ENCODE data around the gene IGFL3.
"Not testable (repeated sequence)": the region's sequence is repeated elsewhere in the genome, so short reads cannot be mapped to it uniquely, and the experiment has no call there.

The IGFL3 gene

DNA sequence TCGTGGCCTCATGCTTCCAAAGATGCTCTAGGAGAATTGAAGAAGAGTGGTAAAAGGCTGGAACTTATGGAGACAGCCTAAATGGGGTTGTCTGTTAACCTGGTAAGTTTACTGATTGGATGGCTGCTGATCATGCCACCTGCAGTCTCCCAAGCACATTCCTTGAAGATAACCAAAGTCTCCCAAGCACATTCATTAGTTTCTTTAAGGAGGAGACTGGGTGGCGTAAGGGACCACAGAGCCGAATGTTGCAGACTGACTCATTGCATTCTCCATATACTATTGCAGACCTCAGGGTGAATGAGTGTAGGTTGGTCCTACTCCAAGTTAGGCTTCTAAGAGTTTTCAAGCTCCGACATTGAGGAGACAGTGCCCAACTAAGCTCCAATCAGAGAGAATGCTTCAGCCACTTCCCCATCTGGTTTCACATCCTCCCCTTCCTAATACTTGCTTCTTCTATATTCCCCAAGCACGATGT is at the start of gene IGFL3:
Gene IGFL3 (minus strand): TSS at position 51 of the 478 bp plus-strand sequence. CDS start 39 bp downstream, at position 12.
- no peaks in the 10 kb centered on the region for H3K4me1 Mint-ChIP-seq
- H3K27ac Mint-ChIP-seq = no peak within 1 kb of the TSS
- H3K9me3 Mint-ChIP-seq = no peaks in the 10 kb centered on the region
- no peaks in the 10 kb centered on the region for H3K36me3 Mint-ChIP-seq
- H3K4me3 Mint-ChIP-seq = no peak within 1 kb of the TSS
- CTCF ChIA-PET = no interaction called here
- peaks cover 53% of the 10 kb centered on the region for H3K27me3 Mint-ChIP-seq
- DNase-seq = no peak

DNA sequence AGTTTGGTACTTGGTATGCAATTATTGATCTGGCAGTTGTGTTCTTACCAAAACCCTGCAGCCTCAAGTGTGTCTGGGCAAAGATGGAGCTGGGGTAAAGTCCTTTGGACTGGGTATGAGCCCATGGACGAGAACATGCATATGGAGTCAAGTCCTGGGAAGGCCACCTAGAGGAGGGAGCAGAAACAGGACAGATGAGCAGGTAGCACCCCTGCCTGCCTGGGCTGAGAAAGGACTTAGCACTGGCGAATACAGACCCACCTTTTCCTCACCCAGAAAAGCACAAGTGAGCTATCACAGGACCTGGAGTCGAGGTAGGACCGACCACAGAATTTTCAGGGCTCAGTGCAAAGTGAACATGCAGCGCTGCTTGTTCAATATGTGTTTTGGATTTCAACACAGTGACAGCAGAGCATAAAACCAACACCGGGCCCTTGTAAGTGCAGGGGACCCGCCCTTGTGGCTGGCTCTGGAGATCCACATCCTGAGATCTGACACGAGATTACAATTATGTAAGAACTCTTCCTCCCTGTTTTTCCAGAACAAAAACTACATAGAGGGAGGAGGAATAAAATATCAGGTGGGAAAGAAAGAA is 49.5 kb upstream of the IGFL3 start:
- Mint-ChIP-seq H3K27ac (no peak overlapping the region), H3K36me3 (no peaks in the 10 kb centered on the region)
- CTCF ChIA-PET = interaction anchor here (0.7 to 2.7 kb wide), 3 partner anchors 15 to 91 kb away, joined by 3 to 6 read pairs (median 3); no protein-coding TSS in a partner anchor

DNA sequence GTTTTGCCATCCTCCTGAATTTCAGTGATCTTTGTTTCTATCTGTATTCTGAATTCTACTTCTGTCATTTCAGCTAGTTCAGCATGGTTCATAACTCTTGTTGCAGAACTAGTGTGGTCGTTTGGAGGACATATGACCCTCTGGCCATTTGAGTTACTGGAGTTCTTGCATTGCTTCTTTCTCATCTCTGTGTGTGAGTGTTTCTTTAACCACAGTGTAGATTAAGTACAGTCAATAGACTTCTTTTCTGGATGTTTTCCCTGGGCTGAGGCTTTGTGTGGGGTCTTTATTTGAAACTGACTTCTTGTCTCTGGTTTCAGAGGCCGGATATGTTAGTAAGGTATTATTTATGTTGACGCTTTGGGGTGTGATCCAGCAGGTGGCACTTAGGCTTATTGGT is 38.2 kb upstream of the IGFL3 start:
- CTCF ChIA-PET = no interaction called here
- Mint-ChIP-seq H3K4me1 (no peaks in the 10 kb centered on the region), H3K36me3 (no peaks in the 10 kb centered on the region), H3K27ac (no peak overlapping the region), H3K27me3 (peaks cover 24% of the 10 kb centered on the region), H3K4me3 (no peak overlapping the region), H3K9me3 (peaks cover 15% of the 10 kb centered on the region)
- no peak for DNase-seq

More for the DNA sequence above, 49.5 kb upstream of the IGFL3 start:
- Mint-ChIP-seq H3K9me3 (no peaks in the 10 kb centered on the region), H3K4me3 (no peak overlapping the region), H3K4me1 (peaks cover 9% of the 10 kb centered on the region), H3K27me3 (peaks cover 41% of the 10 kb centered on the region)
- no peak for DNase-seq

DNA sequence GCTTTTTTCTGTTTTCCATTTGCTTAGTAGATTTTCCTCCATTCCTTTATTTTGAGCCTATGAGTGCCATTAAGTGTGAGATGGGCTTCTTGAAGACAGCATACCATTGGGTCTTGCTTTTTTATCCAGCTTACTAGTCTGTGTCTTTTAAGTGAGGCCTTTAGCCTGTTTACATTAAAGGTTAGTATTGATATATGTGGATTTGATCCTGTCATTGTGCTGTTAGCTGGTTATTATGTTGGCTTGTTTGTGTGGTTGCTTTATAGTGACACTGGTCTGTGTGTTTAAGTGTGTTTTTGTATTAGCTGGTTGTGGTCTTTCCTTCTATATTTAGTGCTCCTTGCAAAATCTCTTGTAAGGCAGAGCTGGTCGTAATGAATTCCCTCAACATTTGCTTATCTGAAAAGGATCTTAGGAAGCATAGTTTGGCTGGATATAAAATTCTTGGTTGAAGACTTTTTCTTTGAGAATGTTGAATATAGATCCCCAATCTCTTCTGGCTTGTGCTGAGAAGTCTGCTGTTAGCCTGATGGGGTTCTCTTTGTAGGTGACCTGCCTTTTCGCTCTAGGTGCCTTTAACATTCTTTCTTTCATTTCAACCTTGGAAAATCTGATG is 37.3 kb upstream of the IGFL3 start:
- DNase-seq, H3K4me3 Mint-ChIP-seq, H3K4me1 Mint-ChIP-seq, H3K27ac Mint-ChIP-seq, CTCF ChIA-PET, H3K36me3 Mint-ChIP-seq: not testable (repeated sequence)
- Mint-ChIP-seq H3K9me3 (peaks cover 15% of the 10 kb centered on the region), H3K27me3 (peaks cover 24% of the 10 kb centered on the region)

DNA sequence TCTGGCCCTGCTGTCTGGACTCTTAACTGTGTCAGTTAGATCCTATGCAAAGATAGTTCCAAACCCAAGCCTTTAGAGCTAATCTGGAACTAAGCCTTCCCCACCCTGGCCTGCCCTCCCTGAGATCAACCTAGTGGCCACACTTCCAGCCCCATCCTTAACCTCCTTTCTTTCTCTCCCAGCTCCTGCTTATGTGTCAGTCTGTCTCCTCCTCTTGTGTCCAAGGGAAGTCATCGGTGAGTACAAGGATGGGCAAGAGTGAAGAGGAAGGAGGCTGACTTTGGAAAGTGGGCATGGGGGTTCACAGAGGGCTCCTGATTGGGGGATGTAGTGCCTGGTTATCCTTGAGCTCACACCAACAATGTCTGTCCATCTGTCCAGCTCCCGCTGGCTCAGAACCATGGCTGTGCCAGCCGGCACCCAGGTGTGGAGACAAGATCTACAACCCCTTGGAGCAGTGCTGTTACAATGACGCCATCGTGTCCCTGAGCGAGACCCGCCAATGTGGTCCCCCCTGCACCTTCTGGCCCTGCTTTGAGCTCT is 35.8 kb upstream of the IGFL3 start:
- Mint-ChIP-seq H3K4me1 (no peaks in the 10 kb centered on the region), H3K9me3 (peaks cover 15% of the 10 kb centered on the region), H3K27me3 (peaks cover 24% of the 10 kb centered on the region), H3K36me3 (no peaks in the 10 kb centered on the region), H3K27ac (no peak overlapping the region), H3K4me3 (no peak overlapping the region)
- CTCF ChIA-PET = no interaction called here
- DNase-seq = no peak

- CTCF ChIA-PET = no interaction called here
- peaks cover 30% of the 10 kb centered on the region for H3K27me3 Mint-ChIP-seq
These were observed 35.1 kb upstream of the IGFL3 start for GRCh38 chr19:46159418-46160232.

GRCh38 chr19:46155237-46155636 is 30.7 kb upstream of the IGFL3 start:
- Mint-ChIP-seq H3K4me1 (no peaks in the 10 kb centered on the region), H3K4me3 (no peak overlapping the region), H3K36me3 (no peaks in the 10 kb centered on the region), H3K27me3 (peaks cover 29% of the 10 kb centered on the region), H3K27ac (no peak overlapping the region), H3K9me3 (no peaks in the 10 kb centered on the region)
- CTCF ChIA-PET = no interaction called here
- no peak for DNase-seq

More at GRCh38 chr19:46159418-46160232, 35.1 kb upstream of the IGFL3 start:
- DNase-seq = no peak
- no peak overlapping the region for H3K4me3 Mint-ChIP-seq
- H3K36me3 Mint-ChIP-seq = no peaks in the 10 kb centered on the region
- peaks cover 15% of the 10 kb centered on the region for H3K9me3 Mint-ChIP-seq
- H3K27ac Mint-ChIP-seq = no peak overlapping the region
- H3K4me1 Mint-ChIP-seq = no peaks in the 10 kb centered on the region

DNA sequence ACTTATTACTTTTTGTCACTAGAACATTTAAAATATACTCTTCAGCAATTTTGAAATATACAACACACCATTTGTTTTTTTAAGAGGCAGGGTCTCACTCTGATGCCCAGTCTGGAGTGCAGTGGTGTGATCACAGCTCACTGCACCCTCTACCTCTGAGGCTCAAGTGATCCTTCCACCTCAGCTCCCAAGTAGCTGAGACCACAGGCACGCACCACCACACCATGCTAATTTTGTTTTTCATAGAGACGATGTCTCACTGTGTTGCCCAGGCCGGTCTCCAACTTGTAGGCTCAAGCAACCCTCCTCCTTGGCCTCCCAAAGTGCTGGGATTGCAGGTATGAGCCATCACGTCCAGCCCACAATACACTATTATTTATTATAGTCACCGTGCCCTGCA is 26.1 kb upstream of the IGFL3 start:
- CTCF ChIA-PET = no interaction called here
- Mint-ChIP-seq H3K4me3 (no peak overlapping the region), H3K36me3 (no peaks in the 10 kb centered on the region)

DNA sequence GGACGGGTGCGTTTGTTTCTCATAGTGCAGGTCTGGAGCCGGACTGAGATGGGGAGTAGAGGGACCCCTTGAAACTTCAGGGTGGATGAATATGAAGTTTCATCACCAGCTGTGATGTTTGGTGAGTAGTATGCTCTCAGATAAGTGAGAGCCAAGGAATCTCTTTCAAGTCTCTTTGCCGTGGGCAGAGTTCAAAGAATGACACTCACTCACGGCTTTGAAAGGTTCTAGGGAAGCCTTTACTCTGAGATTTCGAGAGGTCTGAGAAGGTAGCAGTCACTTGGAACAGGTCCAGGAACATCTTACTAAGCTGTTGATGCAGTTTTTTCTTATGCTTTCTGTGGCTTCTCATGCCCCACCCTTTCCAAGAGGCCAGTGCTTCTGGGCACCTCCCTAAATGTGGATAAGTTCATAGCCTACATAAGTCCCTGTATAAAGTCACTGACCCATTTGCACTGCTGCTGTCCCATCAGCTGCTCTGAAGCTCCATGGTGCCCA is 23.4 kb upstream of the IGFL3 start, which contains the start of gene IGFL2:
Gene IGFL2 (plus strand): TSS at position 448 of the 498 bp plus-strand sequence. CDS start 41 bp downstream, at position 489.
- Mint-ChIP-seq H3K36me3 (no peaks in the 10 kb centered on the region), H3K27ac (no peak within 1 kb of the TSS), H3K27me3 (peaks cover 44% of the 10 kb centered on the region), H3K4me3 (no peak within 1 kb of the TSS), H3K4me1 (no peaks in the 10 kb centered on the region), H3K9me3 (no peaks in the 10 kb centered on the region)
- no peak for DNase-seq
- CTCF ChIA-PET = no interaction called here

More for the DNA sequence above, 26.1 kb upstream of the IGFL3 start:
- Mint-ChIP-seq H3K4me1 (no peaks in the 10 kb centered on the region), H3K9me3 (no peaks in the 10 kb centered on the region), H3K27ac (no peak overlapping the region), H3K27me3 (peaks cover 49% of the 10 kb centered on the region)
- no peak for DNase-seq

- H3K9me3 Mint-ChIP-seq = no peaks in the 10 kb centered on the region
- CTCF ChIA-PET = no interaction called here
- H3K36me3 Mint-ChIP-seq = no peaks in the 10 kb centered on the region
- no peak overlapping the region for H3K27ac Mint-ChIP-seq
- no peak overlapping the region for H3K4me3 Mint-ChIP-seq
- peaks cover 43% of the 10 kb centered on the region for H3K27me3 Mint-ChIP-seq
- no peaks in the 10 kb centered on the region for H3K4me1 Mint-ChIP-seq
- DNase-seq = no peak
These were observed 22.8 kb upstream of the IGFL3 start for GRCh38 chr19:46147166-46147740.

GRCh38 chr19:46144756-46145155 is 20.3 kb upstream of the IGFL3 start:
- no peaks in the 10 kb centered on the region for H3K36me3 Mint-ChIP-seq
- H3K4me3 Mint-ChIP-seq = no peak overlapping the region
- H3K9me3 Mint-ChIP-seq = no peaks in the 10 kb centered on the region
- no peak overlapping the region for H3K27ac Mint-ChIP-seq
- no peaks in the 10 kb centered on the region for H3K4me1 Mint-ChIP-seq
- peaks cover 42% of the 10 kb centered on the region for H3K27me3 Mint-ChIP-seq
- CTCF ChIA-PET = no interaction called here
- DNase-seq = no peak

DNA sequence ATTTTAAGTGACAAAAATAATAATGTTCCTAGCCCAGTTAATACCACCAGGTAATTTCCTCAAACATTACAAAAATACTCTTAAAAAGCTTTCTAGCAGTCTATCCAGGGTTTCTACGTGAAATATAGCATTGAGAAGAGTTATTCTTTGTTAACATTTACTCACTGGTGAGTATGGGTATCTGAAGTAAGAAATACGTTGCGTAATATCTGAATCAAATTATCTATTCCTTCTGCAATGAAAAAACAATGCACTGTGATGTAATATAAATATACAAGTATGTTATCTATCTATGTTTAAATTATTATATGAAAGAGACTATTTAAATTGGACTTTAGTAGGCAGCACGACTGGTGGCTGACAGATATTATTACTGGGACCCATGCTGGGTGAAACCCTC is 17.8 kb upstream of the IGFL3 start:
- H3K36me3 Mint-ChIP-seq = no peaks in the 10 kb centered on the region
- no peak overlapping the region for H3K27ac Mint-ChIP-seq
- no peak for DNase-seq
- no peak overlapping the region for H3K4me3 Mint-ChIP-seq
- H3K27me3 Mint-ChIP-seq = peaks cover 35% of the 10 kb centered on the region
- H3K4me1 Mint-ChIP-seq = no peaks in the 10 kb centered on the region
- no peaks in the 10 kb centered on the region for H3K9me3 Mint-ChIP-seq
- CTCF ChIA-PET = no interaction called here

GRCh38 chr19:46141421-46141820 is 16.9 kb upstream of the IGFL3 start:
- Mint-ChIP-seq H3K36me3 (no peaks in the 10 kb centered on the region), H3K27me3 (peaks cover 38% of the 10 kb centered on the region), H3K4me1 (no peaks in the 10 kb centered on the region), H3K4me3 (no peak overlapping the region), H3K9me3 (no peaks in the 10 kb centered on the region), H3K27ac (no peak overlapping the region)
- DNase-seq = no peak
- CTCF ChIA-PET = no interaction called here

DNA sequence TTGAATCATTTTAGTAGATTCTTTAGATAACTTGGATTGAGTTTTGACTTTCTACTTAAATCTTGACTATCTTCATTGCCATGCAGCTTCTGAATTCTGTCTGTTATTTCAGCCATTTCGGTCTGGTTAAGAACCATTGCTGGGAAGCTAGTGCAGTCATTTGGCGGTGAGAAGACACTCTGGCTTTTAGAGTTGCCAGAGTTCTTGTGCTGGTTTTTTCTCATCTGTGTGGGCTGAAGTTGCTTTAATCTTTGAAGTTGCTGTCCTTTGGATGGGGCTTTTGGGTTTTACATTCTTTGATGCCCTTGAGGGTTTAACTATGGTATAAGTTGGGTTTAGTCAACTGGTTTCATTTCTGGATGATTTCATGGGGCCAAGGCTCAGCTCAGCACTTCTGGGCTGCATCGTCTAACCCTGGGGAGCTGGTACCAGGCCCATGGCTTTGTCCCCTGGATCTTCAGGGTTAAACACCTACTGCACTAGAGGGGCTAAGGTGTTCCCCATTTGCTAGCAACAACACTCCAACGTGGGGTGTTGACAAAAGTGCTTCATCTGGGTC is 13.5 kb upstream of the IGFL3 start:
- Mint-ChIP-seq H3K4me1 (peaks cover 7% of the 10 kb centered on the region), H3K36me3 (no peaks in the 10 kb centered on the region), H3K27ac (no peak overlapping the region), H3K4me3 (no peak overlapping the region), H3K9me3 (no peaks in the 10 kb centered on the region), H3K27me3 (peaks cover 35% of the 10 kb centered on the region)
- DNase-seq = no peak
- CTCF ChIA-PET = interaction anchor here (0.6 to 0.8 kb wide), 2 partner anchors 127 to 305 kb away, joined by 3 read pairs; no protein-coding TSS in a partner anchor

Measured in activated naive CD4-positive, alpha-beta T cell treated with anti-CD3 and anti-CD28 coated beads, Interleukin-2, amount 10 ng/mL, durations not matched to agents 7 days and 5 days (primary cell).